Activated CD4-positive, CD25-positive, alpha-beta regulatory T cell treated with anti-CD3 and anti-CD28 coated beads, Interleukin-2, amount 50 U/mL, for 16 hours (primary cell): Measurements from ENCODE around the gene DVL2.

Experiments
- DNase-seq: peaks from one replicate; pipeline ENCODE4 v3.0.0-alpha.2; 2020; ENCODE audit warnings: low read depth, low spot score

The DVL2 gene

GRCh38 chr17:7238420-7239090 lies 4.2 kb upstream of the DVL2 start:
- no peak for DNase-seq

GRCh38 chr17:7237761-7238419 lies 3.6 kb upstream of the DVL2 start:
- DNase-seq = peak; percentile 72

GRCh38 chr17:7237266-7237760 lies 3.0 kb upstream of the DVL2 start:
- DNase-seq = no peak

- DNase-seq = no peak
These were observed 2.5 kb upstream of the DVL2 start for GRCh38 chr17:7236808-7237207.

GRCh38 chr17:7235693-7236665 lies 1.7 kb upstream of the DVL2 start:
- DNase-seq = no peak

- no peak for DNase-seq
These were observed 625 bp downstream of the DVL2 start for GRCh38 chr17:7233701-7234082.

- DNase-seq = no peak
These were observed 2.2 kb downstream of the DVL2 start for GRCh38 chr17:7232114-7232513.

- DNase-seq = no peak
These were observed 4.8 kb downstream of the DVL2 start for GRCh38 chr17:7229504-7229903.

GRCh38 chr17:7228920-7229319 lies 5.4 kb downstream of the DVL2 start:
- no peak for DNase-seq

- no peak for DNase-seq
These were observed 7.3 kb downstream of the DVL2 start for GRCh38 chr17:7226721-7227710.

- no peak for DNase-seq
These were observed 8.5 kb downstream of the DVL2 start for GRCh38 chr17:7225711-7226331.

GRCh38 chr17:7224661-7225111 lies 9.6 kb downstream of the DVL2 start:
- DNase-seq = no peak

GRCh38 chr17:7224110-7224509 lies 10.2 kb downstream of the DVL2 start:
- DNase-seq = no peak

GRCh38 chr17:7223375-7223774 lies 10.9 kb downstream of the DVL2 start:
- DNase-seq = no peak

- DNase-seq = no peak
These were observed 11.4 kb downstream of the DVL2 start for GRCh38 chr17:7222972-7223292.

- no peak for DNase-seq
These were observed 12.0 kb downstream of the DVL2 start for GRCh38 chr17:7222093-7222971.

GRCh38 chr17:7221278-7222092 lies 12.8 kb downstream of the DVL2 start:
- DNase-seq = no peak

GRCh38 chr17:7220593-7221277 lies 13.6 kb downstream of the DVL2 start:
- DNase-seq = no peak
